ENCODE data around the gene EPHB2. TPM values are rescaled to one million over a fixed set of nuclear protein-coding genes. Genes with fewer than 3 reads are reported as not detected.

EPHB2 gene
- total RNA-seq, 1 donor from 2014 or later, result 60.3 TPM

GRCh38 chr1:22778862-22779520 is 68.4 kb downstream of the EPHB2 start:
- Mint-ChIP-seq H3K9me3 (no peaks in the 10 kb centered on the region), H3K27ac (ENCODE audit: unreplicated experiment) (peak overlapping the region; percentile 79), H3K4me1 (peaks cover 83% of the 10 kb centered on the region), H3K36me3 (ENCODE audit: low read depth) (no peaks in the 10 kb centered on the region), H3K27me3 (ENCODE audit: low read depth) (no peaks in the 10 kb centered on the region), H3K4me3 (no peak overlapping the region)
- TF ChIP-seq CTCF (conservative IDR thresholded peaks at IDR 0.05), result no peak
- no peak for DNase-seq (ENCODE audit: low read depth, low spot score)

DNA sequence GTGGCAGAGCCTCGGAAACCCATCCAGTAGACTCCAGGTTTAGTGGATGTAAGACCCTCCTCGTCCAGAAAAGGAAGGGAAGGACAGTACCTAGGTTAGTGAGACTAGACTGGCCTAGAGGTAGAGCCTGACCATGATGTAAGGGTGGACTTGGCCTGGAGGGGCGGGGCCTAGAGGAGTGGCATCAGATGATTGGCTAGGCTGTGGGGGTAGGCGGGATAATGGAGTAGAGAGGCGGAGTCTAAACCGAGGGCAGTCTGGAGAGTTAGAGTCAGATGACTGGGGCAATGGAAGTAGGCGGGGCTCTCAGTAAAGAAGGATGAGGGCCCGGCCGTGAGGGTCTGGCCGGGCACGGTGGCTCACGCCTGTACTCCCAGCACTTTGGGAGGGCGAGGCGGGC is 70.1 kb downstream of the EPHB2 start:
- H3K4me3 Mint-ChIP-seq, result no peak overlapping the region
- H3K27me3 Mint-ChIP-seq (ENCODE audit: low read depth), result no peaks in the 10 kb centered on the region
- H3K27ac Mint-ChIP-seq (ENCODE audit: unreplicated experiment), result peak overlapping the region; percentile 4
- H3K4me1 Mint-ChIP-seq, result peaks cover 79% of the 10 kb centered on the region
- no peaks in the 10 kb centered on the region for H3K9me3 Mint-ChIP-seq
- H3K36me3 Mint-ChIP-seq (ENCODE audit: low read depth), result no peaks in the 10 kb centered on the region
- DNase-seq (ENCODE audit: low read depth, low spot score), result peak; percentile 65
- TF ChIP-seq CTCF (conservative IDR thresholded peaks at IDR 0.05), result no peak

DNA sequence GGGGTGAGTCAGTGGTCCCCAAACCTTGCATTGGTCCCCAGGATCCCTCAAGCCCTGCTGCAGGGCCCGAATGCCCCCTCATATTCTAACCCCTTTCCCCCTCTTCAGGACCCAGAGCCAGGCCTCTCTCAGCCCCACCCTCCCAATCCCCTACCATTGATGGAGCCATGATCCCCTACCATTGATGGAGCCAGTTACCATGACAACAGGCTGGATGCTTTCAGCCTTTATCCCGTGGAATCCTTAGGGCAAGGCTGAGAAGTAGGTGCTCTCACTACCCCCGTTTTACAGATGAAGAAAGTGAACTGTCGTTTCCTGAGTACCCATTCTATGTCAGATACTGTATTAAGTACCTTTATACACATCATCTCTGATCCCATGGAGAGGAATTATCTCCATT is 70.8 kb downstream of the EPHB2 start:
- Mint-ChIP-seq H3K27ac (ENCODE audit: unreplicated experiment) (no peak overlapping the region), H3K27me3 (ENCODE audit: low read depth) (no peaks in the 10 kb centered on the region), H3K4me3 (no peak overlapping the region), H3K9me3 (no peaks in the 10 kb centered on the region), H3K36me3 (ENCODE audit: low read depth) (no peaks in the 10 kb centered on the region), H3K4me1 (peaks cover 77% of the 10 kb centered on the region)
- DNase-seq (ENCODE audit: low read depth, low spot score), result no peak
- TF ChIP-seq CTCF (conservative IDR thresholded peaks at IDR 0.05), result no peak

- no peak for DNase-seq (ENCODE audit: low read depth, low spot score)
- Mint-ChIP-seq H3K27ac (ENCODE audit: unreplicated experiment) (no peak overlapping the region), H3K4me3 (no peak overlapping the region)
Observed at GRCh38 chr1:22782406-22782805, 71.8 kb downstream of the EPHB2 start.

DNA sequence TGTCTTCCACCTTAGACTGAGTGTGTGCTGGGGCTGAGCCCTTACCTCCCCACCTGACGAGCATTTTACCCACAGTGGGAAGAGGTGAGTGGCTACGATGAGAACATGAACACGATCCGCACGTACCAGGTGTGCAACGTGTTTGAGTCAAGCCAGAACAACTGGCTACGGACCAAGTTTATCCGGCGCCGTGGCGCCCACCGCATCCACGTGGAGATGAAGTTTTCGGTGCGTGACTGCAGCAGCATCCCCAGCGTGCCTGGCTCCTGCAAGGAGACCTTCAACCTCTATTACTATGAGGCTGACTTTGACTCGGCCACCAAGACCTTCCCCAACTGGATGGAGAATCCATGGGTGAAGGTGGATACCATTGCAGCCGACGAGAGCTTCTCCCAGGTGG is 73.7 kb downstream of the EPHB2 start:
- TF ChIP-seq CTCF (conservative IDR thresholded peaks at IDR 0.05), result no peak
- no peak overlapping the region for H3K4me3 Mint-ChIP-seq
- H3K9me3 Mint-ChIP-seq, result no peaks in the 10 kb centered on the region
- H3K36me3 Mint-ChIP-seq (ENCODE audit: low read depth), result no peaks in the 10 kb centered on the region
- no peaks in the 10 kb centered on the region for H3K27me3 Mint-ChIP-seq (ENCODE audit: low read depth)
- DNase-seq (ENCODE audit: low read depth, low spot score), result no peak
- H3K27ac Mint-ChIP-seq (ENCODE audit: unreplicated experiment), result no peak overlapping the region
- peaks cover 64% of the 10 kb centered on the region for H3K4me1 Mint-ChIP-seq

More at GRCh38 chr1:22782406-22782805, 71.8 kb downstream of the EPHB2 start:
- H3K4me1 Mint-ChIP-seq, result peaks cover 76% of the 10 kb centered on the region
- H3K27me3 Mint-ChIP-seq (ENCODE audit: low read depth), result no peaks in the 10 kb centered on the region
- no peaks in the 10 kb centered on the region for H3K36me3 Mint-ChIP-seq (ENCODE audit: low read depth)
- no peaks in the 10 kb centered on the region for H3K9me3 Mint-ChIP-seq
- no peak for TF ChIP-seq CTCF (conservative IDR thresholded peaks at IDR 0.05)
